Activated CD4-positive, alpha-beta T cell treated with anti-CD3 and anti-CD28 coated beads for 36 hours (primary cell): Measurements from ENCODE around the gene C14orf132. TPM values are rescaled to one million over a fixed set of nuclear protein-coding genes. Genes with fewer than 3 reads are reported as not detected.

Experiments
- ATAC-seq: fragments of 200-7000 bp; cut with Tn5 transposase; one replicate; pipeline ENCODE4 v1.10.0; 2021; ENCODE audit warnings: mild to moderate bottlenecking, moderate library complexity
- CTCF ChIA-PET: fragments of 350-600 bp; sonication (Branson Sonifier 250); formaldehyde crosslinking; loops from one replicate; lab custom pipeline; 2021; ENCODE audit warnings: antibody characterized with exemption; lab: Charles Lee
- POLR2A ChIA-PET: fragments of 350-600 bp; sonication (Branson Sonifier 250); formaldehyde crosslinking; loops from one replicate; lab custom pipeline; 2021; ENCODE audit warnings: antibody characterized with exemption, inconsistent platforms; lab: Charles Lee
- DNase-seq: peaks from one replicate; pipeline ENCODE4 v3.0.0-alpha.2; 2020
- H3K27ac Mint-ChIP-seq: one replicate; pipeline ENCODE4 v1.8.0; 2021; ENCODE audit warnings: mixed read lengths
- H3K27me3 Mint-ChIP-seq: one replicate; pipeline ENCODE4 v1.8.0; 2021; ENCODE audit warnings: mixed read lengths
- H3K36me3 Mint-ChIP-seq: one replicate; pipeline ENCODE4 v1.8.0; 2021; ENCODE audit warnings: low read depth, mixed read lengths
- H3K4me1 Mint-ChIP-seq: one replicate; pipeline ENCODE4 v1.8.0; 2021; ENCODE audit warnings: mixed read lengths
- H3K4me3 Mint-ChIP-seq: one replicate; pipeline ENCODE4 v1.8.0; 2021; ENCODE audit warnings: mild to moderate bottlenecking, moderate library complexity, mixed read lengths
- H3K9me3 Mint-ChIP-seq: one replicate; pipeline ENCODE4 v1.8.0; 2021; ENCODE audit warnings: low read depth, mixed read lengths
- intact Hi-C, 2 experiments: fragments of 100-400 bp; cut with DNase I in 1 of 2; cut with micrococcal nuclease in 1 of 2; formaldehyde crosslinking; loops; one replicate each; pipeline versions ENCODE4 v1.14.2 to v1.15.1; 2022 to 2024; cut with DNase I, micrococcal nuclease
- total RNA-seq, 2 experiments: library from RNA; stranded (reverse); gene quantifications; one replicate each; pipeline ENCODE4 v1.2.3, GENCODE V29; 2021

C14orf132 gene
- total RNA-seq, 2 experiments from 2014 or later: 4.1 to 4.3 TPM

- no peak for DNase-seq
- Mint-ChIP-seq H3K9me3 (no peaks in the 10 kb centered on the region), H3K27me3 (no peaks in the 10 kb centered on the region), H3K27ac (no peak overlapping the region), H3K36me3 (peaks cover 2% of the 10 kb centered on the region), H3K4me1 (peaks cover 4% of the 10 kb centered on the region), H3K4me3 (no peak overlapping the region)
- ChIA-PET POLR2A (interaction anchor here (0.6 kb wide), 1 partner anchor 17 kb away, joined by 3 read pairs; no protein-coding TSS in a partner anchor), CTCF (no interaction called here)
- intact Hi-C loops: no loop called here
- ATAC-seq: no peak
These were observed 48.9 kb downstream of the C14orf132 start for GRCh38 chr14:96088074-96088473.

- H3K36me3 Mint-ChIP-seq: peaks cover 2% of the 10 kb centered on the region
- no peak overlapping the region for H3K27ac Mint-ChIP-seq
- intact Hi-C loops: no loop called here
- DNase-seq: no peak
- CTCF ChIA-PET: no interaction called here
- POLR2A ChIA-PET: interaction anchor here (0.6 kb wide), 1 partner anchor 17 kb away, joined by 3 read pairs; no protein-coding TSS in a partner anchor
- H3K4me1 Mint-ChIP-seq: peaks cover 4% of the 10 kb centered on the region
- H3K9me3 Mint-ChIP-seq: no peaks in the 10 kb centered on the region
- ATAC-seq: no peak
- no peaks in the 10 kb centered on the region for H3K27me3 Mint-ChIP-seq
- H3K4me3 Mint-ChIP-seq: no peak overlapping the region
These were observed 49.3 kb downstream of the C14orf132 start for GRCh38 chr14:96088481-96088880.

GRCh38 chr14:96088911-96089310 lies 49.7 kb downstream of the C14orf132 start:
- Mint-ChIP-seq H3K4me3 (no peak overlapping the region), H3K4me1 (peaks cover 4% of the 10 kb centered on the region), H3K27ac (no peak overlapping the region), H3K9me3 (no peaks in the 10 kb centered on the region), H3K27me3 (no peaks in the 10 kb centered on the region), H3K36me3 (peaks cover 2% of the 10 kb centered on the region)
- ATAC-seq (no peak), DNase-seq (no peak)
- ChIA-PET CTCF (interaction anchor here (0.5 kb wide), 1 partner anchor 46 kb away, joined by 3 read pairs; no protein-coding TSS in a partner anchor), POLR2A (no interaction called here)
- intact Hi-C loops: no loop called here

- Mint-ChIP-seq H3K27ac (no peak overlapping the region), H3K27me3 (no peaks in the 10 kb centered on the region), H3K36me3 (peaks cover 2% of the 10 kb centered on the region), H3K9me3 (no peaks in the 10 kb centered on the region), H3K4me1 (peaks cover 4% of the 10 kb centered on the region), H3K4me3 (no peak overlapping the region)
- ChIA-PET POLR2A (no interaction called here), CTCF (interaction anchor here (0.5 kb wide), 1 partner anchor 46 kb away, joined by 3 read pairs; no protein-coding TSS in a partner anchor)
- intact Hi-C loops: no loop called here
- ATAC-seq (no peak), DNase-seq (no peak)
These were observed 50.2 kb downstream of the C14orf132 start for GRCh38 chr14:96089401-96089800.

- no peak overlapping the region for H3K4me3 Mint-ChIP-seq
- no peak for ATAC-seq
- POLR2A ChIA-PET: no interaction called here
- no peak for DNase-seq
- H3K4me1 Mint-ChIP-seq: peaks cover under 1% of the 10 kb centered on the region
- H3K9me3 Mint-ChIP-seq: no peaks in the 10 kb centered on the region
- H3K27me3 Mint-ChIP-seq: no peaks in the 10 kb centered on the region
- CTCF ChIA-PET: no interaction called here
- H3K27ac Mint-ChIP-seq: no peak overlapping the region
- intact Hi-C loops: no loop called here
- peaks cover 2% of the 10 kb centered on the region for H3K36me3 Mint-ChIP-seq
These were observed 51.4 kb downstream of the C14orf132 start for GRCh38 chr14:96090441-96091148.

GRCh38 chr14:96091149-96091693 lies 52.1 kb downstream of the C14orf132 start:
- POLR2A ChIA-PET: no interaction called here
- intact Hi-C loops: no loop called here
- H3K4me1 Mint-ChIP-seq: no peaks in the 10 kb centered on the region
- CTCF ChIA-PET: no interaction called here
- ATAC-seq (no peak), DNase-seq (no peak)
- no peak overlapping the region for H3K4me3 Mint-ChIP-seq
- H3K36me3 Mint-ChIP-seq: peaks cover 2% of the 10 kb centered on the region
- no peaks in the 10 kb centered on the region for H3K27me3 Mint-ChIP-seq
- no peak overlapping the region for H3K27ac Mint-ChIP-seq
- H3K9me3 Mint-ChIP-seq: no peaks in the 10 kb centered on the region

- POLR2A ChIA-PET: no interaction called here
- Mint-ChIP-seq H3K4me1 (no peaks in the 10 kb centered on the region), H3K36me3 (peaks cover 2% of the 10 kb centered on the region), H3K27me3 (no peaks in the 10 kb centered on the region), H3K9me3 (no peaks in the 10 kb centered on the region), H3K4me3 (no peak overlapping the region), H3K27ac (no peak overlapping the region)
- no peak for DNase-seq
- CTCF ChIA-PET: interaction anchor here (0.6 kb wide), 1 partner anchor 532 kb away, joined by 4 read pairs; no protein-coding TSS in a partner anchor
- no peak for ATAC-seq
- intact Hi-C loops: no loop called here
These were observed 52.8 kb downstream of the C14orf132 start for GRCh38 chr14:96091941-96092411.

- no peak overlapping the region for H3K4me3 Mint-ChIP-seq
- POLR2A ChIA-PET: no interaction called here
- DNase-seq (no peak), ATAC-seq (no peak)
- intact Hi-C loops: no loop called here
- no peak overlapping the region for H3K27ac Mint-ChIP-seq
- H3K36me3 Mint-ChIP-seq: no peaks in the 10 kb centered on the region
- CTCF ChIA-PET: no interaction called here
- no peaks in the 10 kb centered on the region for H3K4me1 Mint-ChIP-seq
- H3K9me3 Mint-ChIP-seq: no peaks in the 10 kb centered on the region
- H3K27me3 Mint-ChIP-seq: no peaks in the 10 kb centered on the region
These were observed 53.8 kb downstream of the C14orf132 start for GRCh38 chr14:96092936-96093335.

GRCh38 chr14:96094211-96094610 lies 55.0 kb downstream of the C14orf132 start:
- POLR2A ChIA-PET: no interaction called here
- intact Hi-C loops: no loop called here
- no peaks in the 10 kb centered on the region for H3K27me3 Mint-ChIP-seq
- H3K4me1 Mint-ChIP-seq: no peaks in the 10 kb centered on the region
- CTCF ChIA-PET: no interaction called here
- H3K36me3 Mint-ChIP-seq: no peaks in the 10 kb centered on the region
- no peaks in the 10 kb centered on the region for H3K9me3 Mint-ChIP-seq
- H3K27ac Mint-ChIP-seq: no peak overlapping the region
- no peak for ATAC-seq
- H3K4me3 Mint-ChIP-seq: no peak overlapping the region
- DNase-seq: no peak

GRCh38 chr14:96094656-96095055 lies 55.5 kb downstream of the C14orf132 start:
- no peak for DNase-seq
- Mint-ChIP-seq H3K27me3 (no peaks in the 10 kb centered on the region), H3K9me3 (no peaks in the 10 kb centered on the region), H3K4me1 (no peaks in the 10 kb centered on the region), H3K4me3 (no peak overlapping the region), H3K27ac (no peak overlapping the region), H3K36me3 (no peaks in the 10 kb centered on the region)
- POLR2A ChIA-PET: no interaction called here
- intact Hi-C loops: no loop called here
- ATAC-seq: no peak
- CTCF ChIA-PET: interaction anchor here (0.6 kb wide), 1 partner anchor 182 kb away, joined by 3 read pairs; no protein-coding TSS in a partner anchor

- ChIA-PET CTCF (interaction anchor here (0.6 kb wide), 1 partner anchor 181 kb away, joined by 3 read pairs; no protein-coding TSS in a partner anchor), POLR2A (no interaction called here)
- ATAC-seq: no peak
- no peaks in the 10 kb centered on the region for H3K9me3 Mint-ChIP-seq
- DNase-seq: no peak
- no peaks in the 10 kb centered on the region for H3K36me3 Mint-ChIP-seq
- H3K27ac Mint-ChIP-seq: no peak overlapping the region
- intact Hi-C loops: no loop called here
- no peaks in the 10 kb centered on the region for H3K27me3 Mint-ChIP-seq
- no peaks in the 10 kb centered on the region for H3K4me1 Mint-ChIP-seq
- no peak overlapping the region for H3K4me3 Mint-ChIP-seq
These were observed 55.9 kb downstream of the C14orf132 start for GRCh38 chr14:96095058-96095457.
